Thyroid gland (tissue), 4 donors: ENCODE data around the gene DMC1. TPM values are rescaled to one million over a fixed set of nuclear protein-coding genes. Genes with fewer than 3 reads are reported as not detected.
"Not testable (repeated sequence)": the region's sequence is repeated elsewhere in the genome, so short reads cannot be mapped to it uniquely, and the experiment has no call there.

Experiments
- DNase-seq, 2 donors: peaks; one replicate each; pipeline ENCODE4 v3.0.0-alpha.2; 2019
- H3K27ac ChIP-seq, 3 donors: fragments of 200-600 bp; sonication (generic); 1 replicate in 2 of 3; 2 replicates in 1 of 3; pipeline ENCODE4 v1.5.1; 2016 to 2019; ENCODE audit warnings: mild to moderate bottlenecking in 1 of 3, moderate library complexity in 1 of 3
- H3K27me3 ChIP-seq: fragments of 200-600 bp; sonication (generic); one replicate; pipeline ENCODE4 v1.5.1; 2019
- H3K36me3 ChIP-seq, 2 donors: fragments of 200-600 bp; sonication (generic); one replicate each; pipeline ENCODE4 v1.5.1; 2016 to 2019
- H3K4me1 ChIP-seq, 2 donors: fragments of 200-600 bp; sonication (generic); one replicate each; pipeline ENCODE4 v1.5.1; 2017 to 2019
- H3K4me3 ChIP-seq, 3 donors: fragments of 200-600 bp; sonication (generic); replicated peaks in 1 of 3; 1 replicate in 2 of 3; 2 replicates in 1 of 3; pipeline ENCODE4 v1.5.1; 2016; ENCODE audit warnings: mild to moderate bottlenecking in 1 of 3
- H3K9me3 ChIP-seq: fragments of 200-600 bp; sonication (generic); one replicate; pipeline ENCODE4 v1.5.1; 2017
- POLR2A ChIP-seq, 2 donors: fragments of 450-650 bp; IDR thresholded peaks; one replicate each; pipeline ENCODE4 v1.6.1; 2017; ENCODE audit warnings: antibody characterized with exemption in 2 of 2, mild to moderate bottlenecking in 2 of 2, moderate library complexity in 1 of 2
- WGBS, 2 donors: methylation state at CpG; one replicate each; pipeline ENCODE4 v1.1.5; 2017; 5-methylcytosine and 5-hydroxymethylcytosine counted together
- intact Hi-C: fragments of 100-400 bp; cut with DNase I; formaldehyde crosslinking; loops from one replicate; pipeline ENCODE4 v1.15.1; 2023
- total RNA-seq, 4 donors: library from RNA; depleted of rRNA; stranded (reverse); fragments of >200 nt; gene quantifications; one replicate each; pipeline ENCODE4 v1.2.3, GENCODE V29; 2016
- TF ChIP-seq, protein P1 (sequence below), 6 experiments: fragments of 200-600 bp in 3 of 6; fragments of 450-650 bp in 3 of 6; sonication (generic) in 3 of 6; IDR thresholded peaks; one replicate each; pipeline ENCODE4 v1.5.1; 2016 to 2019; ENCODE audit warnings: antibody characterized with exemption in 6 of 6, mild to moderate bottlenecking in 2 of 6, inconsistent platforms in 1 of 6, moderate library complexity in 1 of 6

The DMC1 gene
- total RNA-seq, 4 donors from 2014 or later, result 0.78 to 25.9 (median 1.1) TPM; not detected in 1

DNA sequence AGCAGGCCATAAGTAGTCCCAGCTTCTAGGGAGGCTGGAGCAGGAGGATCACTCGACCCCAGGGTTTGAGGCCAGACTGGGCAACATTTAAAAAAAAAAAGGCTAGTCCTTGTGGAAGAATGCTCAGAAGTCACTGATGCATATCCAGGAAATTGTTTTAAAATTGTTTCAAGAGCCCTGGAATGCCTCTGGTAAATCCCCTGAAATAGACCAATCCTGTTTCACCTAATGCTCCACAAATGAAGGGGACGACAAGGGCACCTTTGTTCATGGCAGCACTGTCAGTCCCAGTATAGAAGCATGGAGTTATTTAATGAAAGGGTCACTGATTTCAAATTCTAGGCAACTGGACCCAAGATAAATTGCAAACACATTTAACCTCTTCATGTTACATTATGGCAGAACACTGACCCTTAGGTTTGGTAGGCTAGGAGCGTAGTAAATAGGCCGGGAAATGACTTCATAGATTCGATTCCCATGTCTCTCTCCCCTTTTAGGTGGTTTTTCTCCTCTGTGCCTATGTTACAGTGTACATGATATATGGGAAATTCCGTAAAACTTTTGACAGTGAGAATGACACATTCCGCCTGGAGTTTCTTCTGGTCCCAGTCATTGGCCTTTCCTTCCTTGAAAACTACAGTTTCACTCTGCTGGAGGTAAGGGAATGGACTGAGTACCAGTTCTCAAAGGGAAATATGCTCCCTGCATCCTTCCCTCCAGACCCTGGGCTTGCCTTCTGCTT lies 90.7 kb downstream of the DMC1 start:
- no peak for TF ChIP-seq POLR2A (IDR thresholded peaks at IDR 0.05)
- TF ChIP-seq, protein P1, sequence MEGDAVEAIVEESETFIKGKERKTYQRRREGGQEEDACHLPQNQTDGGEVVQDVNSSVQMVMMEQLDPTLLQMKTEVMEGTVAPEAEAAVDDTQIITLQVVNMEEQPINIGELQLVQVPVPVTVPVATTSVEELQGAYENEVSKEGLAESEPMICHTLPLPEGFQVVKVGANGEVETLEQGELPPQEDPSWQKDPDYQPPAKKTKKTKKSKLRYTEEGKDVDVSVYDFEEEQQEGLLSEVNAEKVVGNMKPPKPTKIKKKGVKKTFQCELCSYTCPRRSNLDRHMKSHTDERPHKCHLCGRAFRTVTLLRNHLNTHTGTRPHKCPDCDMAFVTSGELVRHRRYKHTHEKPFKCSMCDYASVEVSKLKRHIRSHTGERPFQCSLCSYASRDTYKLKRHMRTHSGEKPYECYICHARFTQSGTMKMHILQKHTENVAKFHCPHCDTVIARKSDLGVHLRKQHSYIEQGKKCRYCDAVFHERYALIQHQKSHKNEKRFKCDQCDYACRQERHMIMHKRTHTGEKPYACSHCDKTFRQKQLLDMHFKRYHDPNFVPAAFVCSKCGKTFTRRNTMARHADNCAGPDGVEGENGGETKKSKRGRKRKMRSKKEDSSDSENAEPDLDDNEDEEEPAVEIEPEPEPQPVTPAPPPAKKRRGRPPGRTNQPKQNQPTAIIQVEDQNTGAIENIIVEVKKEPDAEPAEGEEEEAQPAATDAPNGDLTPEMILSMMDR (IDR thresholded peaks at IDR 0.05), result no peak
- no peak for DNase-seq
- no peaks in the 10 kb centered on the region for H3K27me3 ChIP-seq
- peaks cover 29 to 33% of the 10 kb centered on the region in 2 donors for H3K36me3 ChIP-seq
- intact Hi-C loops, result no loop called here
- H3K4me3 ChIP-seq, result no peak overlapping the region
- H3K4me1 ChIP-seq, result peaks cover 5 to 8% of the 10 kb centered on the region in 2 donors
- H3K9me3 ChIP-seq, result no peaks in the 10 kb centered on the region
- H3K27ac ChIP-seq, result peak overlapping the region in 1 of 3 donors; percentile 5
- 70% methylated on average over 7 of the region's 7 CpGs for WGBS, 2 donors

DNA sequence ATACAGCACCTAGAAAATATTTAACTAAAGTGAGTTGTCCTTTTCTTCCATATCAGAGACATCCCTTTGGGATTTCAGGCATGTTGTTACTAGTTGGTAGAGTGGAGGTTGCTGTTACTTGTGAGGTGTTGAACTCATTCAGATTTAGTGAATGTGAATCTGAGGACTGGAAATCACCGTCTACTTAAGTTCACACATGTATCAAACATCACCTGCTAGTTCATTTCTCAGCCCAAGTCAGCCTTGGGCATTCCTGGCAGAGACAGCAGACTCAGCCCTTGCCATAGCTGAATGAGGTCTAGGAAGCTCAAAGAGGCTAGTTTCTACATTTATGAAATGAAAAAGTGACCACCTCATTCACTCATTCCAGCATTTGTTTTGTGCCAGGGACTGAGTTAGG lies 92.4 kb downstream of the DMC1 start:
- intact Hi-C loops, result no loop called here
- Histone ChIP-seq H3K27ac (no peak overlapping the region), H3K36me3 (peaks cover 12 to 16% of the 10 kb centered on the region in 2 donors), H3K9me3 (no peaks in the 10 kb centered on the region), H3K4me3 (no peak overlapping the region), H3K4me1 (peaks cover 5 to 8% of the 10 kb centered on the region in 2 donors), H3K27me3 (no peaks in the 10 kb centered on the region)
- DNase-seq, result no peak
- TF ChIP-seq, protein P1 (IDR thresholded peaks at IDR 0.05), result no peak
- TF ChIP-seq POLR2A (IDR thresholded peaks at IDR 0.05), result no peak
- 88 to 100% methylated on average over 1 of the region's 1 CpG for WGBS, 2 donors

DNA sequence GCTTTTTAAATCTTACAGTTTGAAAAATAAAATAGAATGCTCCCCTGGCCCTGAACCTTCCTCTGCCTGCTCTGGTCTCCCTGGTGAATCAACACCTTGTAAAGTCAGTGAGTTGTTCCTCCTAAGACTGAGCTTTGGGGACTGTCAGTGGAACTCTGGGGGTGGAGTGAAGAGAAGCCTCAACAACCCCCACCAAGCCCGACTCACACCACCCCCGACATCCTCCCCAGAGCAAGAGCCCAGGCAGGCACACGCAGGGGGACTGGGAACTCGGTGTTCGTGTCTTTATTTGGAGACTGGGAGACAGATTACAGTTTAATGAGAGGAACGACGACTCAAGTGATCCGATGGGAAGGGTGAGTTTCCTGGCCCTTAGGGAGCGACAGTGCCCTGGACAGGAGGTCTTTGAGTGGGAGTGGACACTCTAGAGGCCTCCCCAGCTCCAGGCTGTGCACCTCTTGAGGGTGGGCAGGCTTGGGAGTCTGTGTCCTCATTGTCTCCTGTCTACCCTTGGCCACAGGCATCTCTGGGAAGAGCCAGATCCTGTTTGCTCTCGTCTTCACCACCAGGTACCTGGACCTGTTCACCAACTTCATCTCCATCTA lies 95.9 kb downstream of the DMC1 start:
- WGBS, 2 donors, result 60 to 70% methylated on average over 7 to 10 of the region's 10 CpGs
- H3K27ac ChIP-seq, result no peak overlapping the region
- H3K36me3 ChIP-seq, result no peaks in the 10 kb centered on the region
- no peaks in the 10 kb centered on the region for H3K9me3 ChIP-seq
- intact Hi-C loops, result no loop called here
- no peak for DNase-seq
- H3K4me1 ChIP-seq, result no peaks in the 10 kb centered on the region
- no peak overlapping the region for H3K4me3 ChIP-seq
- H3K27me3 ChIP-seq, result no peaks in the 10 kb centered on the region
- no peak for TF ChIP-seq POLR2A (IDR thresholded peaks at IDR 0.05)
- TF ChIP-seq, protein P1 (IDR thresholded peaks at IDR 0.05), result no peak

DNA sequence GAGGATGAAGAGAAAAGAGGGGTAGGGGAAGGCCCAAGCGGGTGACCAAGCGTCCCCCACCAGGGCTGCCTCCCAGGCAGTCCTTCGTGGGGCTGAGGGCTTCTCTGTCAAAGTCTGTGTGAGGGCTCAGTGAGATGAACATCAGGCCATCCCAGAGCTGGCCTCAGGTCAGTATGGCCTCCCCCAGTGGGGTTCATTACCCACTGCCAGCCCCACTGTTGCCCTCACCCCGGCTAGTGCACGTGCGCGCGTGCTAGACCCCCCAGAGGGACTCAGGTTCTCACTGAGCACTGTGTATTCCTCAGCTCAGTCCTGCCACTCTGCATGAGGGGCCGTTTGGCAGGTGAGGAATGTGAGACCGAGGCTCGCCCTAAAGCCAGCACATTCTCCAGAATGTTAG lies 98.7 kb downstream of the DMC1 start:
- intact Hi-C loops, result no loop called here
- no peak for DNase-seq
- H3K4me3 ChIP-seq, result no peak overlapping the region

DNA sequence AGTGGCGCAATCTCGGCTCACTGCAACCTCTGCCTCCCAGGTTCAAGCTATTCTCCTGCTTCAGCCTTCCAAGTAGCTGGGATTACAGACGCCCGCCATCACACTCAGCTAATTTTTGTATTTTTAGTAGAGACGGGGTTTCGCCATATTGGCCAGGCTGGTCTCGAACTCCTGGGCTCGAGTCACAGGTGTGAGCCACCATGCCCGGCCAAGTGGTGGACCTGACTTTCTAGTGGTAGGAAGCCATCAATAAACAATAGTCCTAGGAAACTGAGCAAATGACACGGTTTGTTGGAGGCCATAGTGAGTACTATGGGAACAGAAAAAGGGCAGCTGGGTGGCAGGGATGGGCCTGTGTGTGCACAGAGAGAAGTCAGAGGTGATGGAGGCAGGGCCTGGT lies 99.8 kb downstream of the DMC1 start:
- H3K36me3 ChIP-seq, H3K27ac ChIP-seq, H3K9me3 ChIP-seq, DNase-seq, intact Hi-C loops, H3K4me3 ChIP-seq, H3K27me3 ChIP-seq: not testable (repeated sequence)
- WGBS, 2 donors, result 95 to 98% methylated on average over 10 of the region's 10 CpGs
- peaks cover 0 to 16% of the 10 kb centered on the region in 2 donors for H3K4me1 ChIP-seq

More for the DNA sequence above, 98.7 kb downstream of the DMC1 start:
- no peaks in the 10 kb centered on the region for H3K36me3 ChIP-seq
- H3K9me3 ChIP-seq, result no peaks in the 10 kb centered on the region
- TF ChIP-seq, protein P1 (IDR thresholded peaks at IDR 0.05), result no peak
- no peak for TF ChIP-seq POLR2A (IDR thresholded peaks at IDR 0.05)
- no peak overlapping the region for H3K27ac ChIP-seq
- H3K4me1 ChIP-seq, result peaks cover 0 to 16% of the 10 kb centered on the region in 2 donors
- 84 to 88% methylated on average over 9 to 11 of the region's 11 CpGs for WGBS, 2 donors
- no peaks in the 10 kb centered on the region for H3K27me3 ChIP-seq
